ENCODE measurements around the gene PCNX2. TPM values are rescaled to one million over a fixed set of nuclear protein-coding genes. Genes with fewer than 3 reads are reported as not detected.

The PCNX2 gene
- total and polyA plus RNA-seq, 4 donors, result 2.0 to 15.1 (median 6.4) TPM

DNA sequence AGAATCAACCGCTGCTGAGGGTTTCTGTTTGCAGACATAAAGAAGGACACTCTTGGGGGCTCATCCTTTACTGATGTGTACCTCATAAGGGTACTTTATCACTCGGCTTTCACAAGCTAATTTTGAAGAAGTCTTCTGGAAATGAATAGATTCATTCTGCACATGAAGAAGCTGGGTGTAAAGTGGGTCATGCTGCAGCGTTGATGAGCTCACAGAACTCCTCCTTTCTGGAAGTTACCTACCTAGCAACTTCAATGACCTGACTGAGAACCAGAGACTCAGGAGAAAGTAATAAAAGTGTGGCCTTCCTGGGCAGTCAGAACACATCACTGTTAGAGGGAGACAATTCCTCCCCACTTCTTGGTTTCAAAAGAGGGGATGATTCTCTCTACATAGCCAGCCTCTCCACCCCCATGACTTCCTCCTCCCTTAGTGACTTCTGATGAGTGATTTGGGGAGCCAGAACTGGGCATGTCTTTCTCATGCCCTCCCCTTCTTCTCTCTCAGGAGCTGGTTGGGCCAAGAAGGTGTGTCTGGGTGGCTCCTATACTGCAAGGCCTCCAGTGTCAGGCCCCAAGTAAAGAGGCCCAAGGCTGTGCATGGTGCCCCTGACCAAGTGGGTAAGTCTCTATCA is 27.0 kb downstream of the PCNX2 start:
- Histone ChIP-seq H3K4me1 (ENCODE audit: control insufficient read depth in 5 of 5, insufficient read depth in 5 of 5, low read length in 5 of 5) (no peaks in the 10 kb centered on the region), H3K27ac (ENCODE audit: low read depth in 1 of 2, low read length in 1 of 2) (no peak overlapping the region), H3K9ac (ENCODE audit: insufficient read depth in 1 of 2, low read length in 2 of 2) (no peak overlapping the region), H3K36me3 (ENCODE audit: control insufficient read depth in 4 of 4, insufficient read depth in 4 of 4, low read length in 4 of 4) (no peaks in the 10 kb centered on the region), H3K4me3 (no peak overlapping the region), H3K27me3 (ENCODE audit: control insufficient read depth in 3 of 3, insufficient read depth in 3 of 3, low read length in 2 of 3) (no peaks in the 10 kb centered on the region), H3K9me3 (ENCODE audit: control insufficient read depth in 4 of 4, insufficient read depth in 3 of 4, low read length in 3 of 4) (no peaks in the 10 kb centered on the region)
- WGBS, 2 donors, result 80 to 95% methylated on average over 3 of the region's 3 CpGs
- DNase-seq (no peak), ATAC-seq (ENCODE audit: insufficient read depth, low FRiP score) (no peak)
- TF ChIP-seq, protein P1, sequence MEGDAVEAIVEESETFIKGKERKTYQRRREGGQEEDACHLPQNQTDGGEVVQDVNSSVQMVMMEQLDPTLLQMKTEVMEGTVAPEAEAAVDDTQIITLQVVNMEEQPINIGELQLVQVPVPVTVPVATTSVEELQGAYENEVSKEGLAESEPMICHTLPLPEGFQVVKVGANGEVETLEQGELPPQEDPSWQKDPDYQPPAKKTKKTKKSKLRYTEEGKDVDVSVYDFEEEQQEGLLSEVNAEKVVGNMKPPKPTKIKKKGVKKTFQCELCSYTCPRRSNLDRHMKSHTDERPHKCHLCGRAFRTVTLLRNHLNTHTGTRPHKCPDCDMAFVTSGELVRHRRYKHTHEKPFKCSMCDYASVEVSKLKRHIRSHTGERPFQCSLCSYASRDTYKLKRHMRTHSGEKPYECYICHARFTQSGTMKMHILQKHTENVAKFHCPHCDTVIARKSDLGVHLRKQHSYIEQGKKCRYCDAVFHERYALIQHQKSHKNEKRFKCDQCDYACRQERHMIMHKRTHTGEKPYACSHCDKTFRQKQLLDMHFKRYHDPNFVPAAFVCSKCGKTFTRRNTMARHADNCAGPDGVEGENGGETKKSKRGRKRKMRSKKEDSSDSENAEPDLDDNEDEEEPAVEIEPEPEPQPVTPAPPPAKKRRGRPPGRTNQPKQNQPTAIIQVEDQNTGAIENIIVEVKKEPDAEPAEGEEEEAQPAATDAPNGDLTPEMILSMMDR (IDR thresholded peaks at IDR 0.05; ENCODE audit: control extremely low read depth, extremely low read depth), result no peak

DNA sequence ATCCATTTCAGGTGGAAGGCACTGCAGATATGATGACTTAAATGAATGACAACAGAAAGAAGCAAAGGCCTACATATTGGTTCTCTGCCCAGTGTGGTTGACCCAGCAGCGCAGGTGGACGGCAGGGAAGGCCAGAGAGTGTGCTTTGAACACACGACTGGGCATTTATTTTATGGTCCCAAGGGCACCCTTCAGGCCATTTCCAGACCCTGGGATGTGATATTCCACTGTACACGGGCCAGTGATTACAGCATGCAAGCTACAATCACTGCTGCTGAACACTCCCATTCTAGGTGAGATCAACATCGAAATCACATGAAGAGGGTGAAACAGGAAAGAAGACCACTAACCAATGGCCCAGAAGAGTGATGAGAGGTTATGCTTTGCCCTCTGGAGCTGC is 33.8 kb downstream of the PCNX2 start:
- Histone ChIP-seq H3K4me1 (ENCODE audit: control insufficient read depth in 5 of 5, insufficient read depth in 5 of 5, low read length in 5 of 5) (no peaks in the 10 kb centered on the region), H3K36me3 (ENCODE audit: control insufficient read depth in 4 of 4, insufficient read depth in 4 of 4, low read length in 4 of 4) (peaks cover 0 to 6% (median 2%) of the 10 kb centered on the region in 4 donors), H3K4me3 (no peak overlapping the region), H3K27me3 (ENCODE audit: control insufficient read depth in 3 of 3, insufficient read depth in 3 of 3, low read length in 2 of 3) (no peaks in the 10 kb centered on the region), H3K9ac (ENCODE audit: insufficient read depth in 1 of 2, low read length in 2 of 2) (no peak overlapping the region), H3K27ac (ENCODE audit: low read depth in 1 of 2, low read length in 1 of 2) (no peak overlapping the region), H3K9me3 (ENCODE audit: control insufficient read depth in 4 of 4, insufficient read depth in 3 of 4, low read length in 3 of 4) (peaks cover 0 to 2% (median 0%) of the 10 kb centered on the region in 4 donors)
- no peak for ATAC-seq (ENCODE audit: insufficient read depth, low FRiP score)
- TF ChIP-seq, protein P1 (IDR thresholded peaks at IDR 0.05; ENCODE audit: control extremely low read depth, extremely low read depth), result no peak
- 92% methylated on average over 5 of the region's 5 CpGs for WGBS, 2 donors
- no peak for DNase-seq

DNA sequence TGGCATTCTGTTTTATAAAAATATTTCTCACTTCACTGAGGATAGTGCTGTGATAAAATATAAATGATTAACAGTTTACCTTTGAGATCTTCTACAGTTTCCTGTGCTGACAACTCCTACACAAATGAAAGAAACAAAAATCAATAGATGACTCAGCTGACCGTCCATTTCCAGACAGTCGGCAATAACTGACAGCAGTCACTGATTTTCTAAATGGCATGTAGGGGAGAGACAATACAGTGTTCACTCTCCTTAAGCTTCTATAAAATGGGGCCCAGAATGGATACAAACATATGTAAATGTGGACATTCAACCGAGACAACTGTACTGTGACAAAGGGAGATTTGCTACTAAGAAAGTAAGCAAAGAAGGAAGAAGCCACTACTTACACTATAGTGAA is 34.3 kb downstream of the PCNX2 start:
- ATAC-seq (ENCODE audit: insufficient read depth, low FRiP score), result no peak
- no peaks in the 10 kb centered on the region for H3K27me3 ChIP-seq (ENCODE audit: control insufficient read depth in 3 of 3, insufficient read depth in 3 of 3, low read length in 2 of 3)
- DNase-seq, result no peak
- H3K9ac ChIP-seq (ENCODE audit: insufficient read depth in 1 of 2, low read length in 2 of 2), result no peak overlapping the region
- no peak overlapping the region for H3K27ac ChIP-seq (ENCODE audit: low read depth in 1 of 2, low read length in 1 of 2)
- TF ChIP-seq, protein P1 (IDR thresholded peaks at IDR 0.05; ENCODE audit: control extremely low read depth, extremely low read depth), result no peak
- peaks cover 0 to 2% (median 0%) of the 10 kb centered on the region in 4 donors for H3K9me3 ChIP-seq (ENCODE audit: control insufficient read depth in 4 of 4, insufficient read depth in 3 of 4, low read length in 3 of 4)
- peaks cover 0 to 6% (median 2%) of the 10 kb centered on the region in 4 donors for H3K36me3 ChIP-seq (ENCODE audit: control insufficient read depth in 4 of 4, insufficient read depth in 4 of 4, low read length in 4 of 4)
- H3K4me3 ChIP-seq, result no peak overlapping the region
- H3K4me1 ChIP-seq (ENCODE audit: control insufficient read depth in 5 of 5, insufficient read depth in 5 of 5, low read length in 5 of 5), result no peaks in the 10 kb centered on the region
- WGBS, 2 donors, result 51 to 82% methylated on average over 3 of the region's 3 CpGs

DNA sequence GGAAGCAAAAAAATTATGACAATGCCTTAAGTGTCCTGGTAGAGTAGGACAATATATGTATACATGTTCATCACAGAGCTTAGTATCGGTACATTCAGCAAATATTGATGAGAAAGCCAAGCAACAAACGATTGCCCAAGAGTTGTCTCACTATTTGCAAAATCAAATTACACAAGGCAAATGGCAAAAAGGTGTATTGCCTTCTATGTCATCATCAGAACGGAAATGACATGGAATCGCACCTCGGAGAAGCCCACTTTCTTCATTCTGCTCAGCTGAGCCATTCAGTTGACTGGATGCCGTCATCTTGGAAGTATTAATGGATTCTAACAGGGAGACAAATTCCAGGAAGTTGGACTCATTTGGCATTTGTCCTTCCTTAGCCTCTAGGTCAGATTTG is 37.7 kb downstream of the PCNX2 start:
- H3K9ac ChIP-seq (ENCODE audit: insufficient read depth in 1 of 2, low read length in 2 of 2), result no peak overlapping the region
- ATAC-seq (ENCODE audit: insufficient read depth, low FRiP score) (no peak), DNase-seq (no peak)
- 64 to 87% methylated on average over 6 of the region's 6 CpGs for WGBS, 2 donors
- peaks cover 0 to 6% (median 2%) of the 10 kb centered on the region in 4 donors for H3K36me3 ChIP-seq (ENCODE audit: control insufficient read depth in 4 of 4, insufficient read depth in 4 of 4, low read length in 4 of 4)
- no peak overlapping the region for H3K4me3 ChIP-seq
- H3K4me1 ChIP-seq (ENCODE audit: control insufficient read depth in 5 of 5, insufficient read depth in 5 of 5, low read length in 5 of 5), result peaks cover 0 to 14% (median 0%) of the 10 kb centered on the region in 5 donors
- H3K27me3 ChIP-seq (ENCODE audit: control insufficient read depth in 3 of 3, insufficient read depth in 3 of 3, low read length in 2 of 3), result no peaks in the 10 kb centered on the region
- peaks cover 0 to 2% (median 0%) of the 10 kb centered on the region in 4 donors for H3K9me3 ChIP-seq (ENCODE audit: control insufficient read depth in 4 of 4, insufficient read depth in 3 of 4, low read length in 3 of 4)
- TF ChIP-seq, protein P1 (IDR thresholded peaks at IDR 0.05; ENCODE audit: control extremely low read depth, extremely low read depth), result no peak
- H3K27ac ChIP-seq (ENCODE audit: low read depth in 1 of 2, low read length in 1 of 2), result no peak overlapping the region
